ENCODE results near the gene FAM111B.

The FAM111B gene

GRCh38 chr11:59158206-59159068, 51.4 kb downstream of the FAM111B start:
- DNase-seq = peak; percentile 82

DNA sequence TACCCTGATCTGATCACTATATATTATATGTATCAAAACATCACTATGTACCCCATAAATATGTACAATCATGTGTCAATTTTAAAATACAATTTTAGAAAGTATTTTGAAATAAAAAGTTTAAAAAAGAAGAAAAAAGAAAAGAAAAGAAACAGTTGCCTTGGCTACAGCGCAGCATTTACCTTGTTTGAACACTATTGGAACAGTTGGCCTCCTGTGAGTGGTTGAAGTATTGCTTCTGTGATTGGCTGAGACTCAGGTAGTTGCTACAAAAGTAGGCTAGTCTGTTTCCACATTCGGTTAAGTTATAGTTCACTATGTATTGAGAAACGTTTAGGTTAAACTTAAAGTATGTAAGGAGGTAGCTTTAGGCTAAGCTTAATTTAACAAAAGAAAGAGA, 57.0 kb downstream of the FAM111B start:
- DNase-seq = no peak

DNA sequence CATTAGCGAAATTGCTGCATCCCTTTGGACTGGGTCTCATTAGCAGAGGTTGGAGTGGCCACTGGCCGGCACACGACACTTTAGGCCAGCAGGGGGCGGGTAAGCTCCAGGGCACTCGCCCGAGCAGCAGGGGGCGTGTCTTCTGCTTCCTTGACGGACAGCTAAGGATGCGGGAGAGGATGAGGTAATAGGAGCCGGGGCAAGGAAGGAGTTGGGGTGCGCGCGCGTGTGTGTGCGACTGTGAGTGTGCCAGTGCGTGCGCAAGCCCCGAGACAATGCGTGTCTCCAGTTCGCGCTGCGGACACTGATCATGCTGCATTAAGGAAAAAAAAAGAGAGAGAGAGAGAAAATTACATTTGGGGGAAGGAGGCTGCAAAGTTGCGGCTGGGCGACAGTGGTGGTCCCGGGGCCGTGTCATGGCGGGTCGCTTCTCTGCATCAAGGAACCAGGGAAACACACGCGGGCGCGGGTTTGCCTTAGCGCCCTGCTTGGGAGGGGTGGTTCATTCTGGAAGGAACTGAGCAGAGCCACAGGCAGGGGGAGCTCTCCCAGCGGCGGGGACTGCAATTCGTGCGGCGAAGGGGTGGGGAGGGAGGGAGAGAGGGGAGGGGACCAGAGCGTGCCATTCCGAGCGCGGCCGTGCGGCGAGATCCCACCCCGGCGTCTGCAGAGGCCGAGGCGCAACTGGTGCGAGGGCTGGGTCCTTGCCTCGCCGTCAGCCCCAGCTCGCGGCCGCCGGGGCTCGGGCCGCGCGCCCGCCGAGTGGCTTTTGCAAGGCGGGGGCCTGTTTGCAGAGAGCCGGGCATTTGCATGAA, 64.7 kb downstream of the FAM111B start, which contains the start of gene DTX4:
Gene DTX4 (plus strand): TSS at position 625 of the 815 bp plus-strand sequence. CDS start 464 bp downstream, outside the sequence.
- peak; percentile 96 for DNase-seq

GRCh38 chr11:59172345-59173079, 65.5 kb downstream of the FAM111B start:
- peak; percentile 72 for DNase-seq

- DNase-seq = no peak
These were observed 66.3 kb downstream of the FAM111B start for GRCh38 chr11:59173080-59173963.

DNA sequence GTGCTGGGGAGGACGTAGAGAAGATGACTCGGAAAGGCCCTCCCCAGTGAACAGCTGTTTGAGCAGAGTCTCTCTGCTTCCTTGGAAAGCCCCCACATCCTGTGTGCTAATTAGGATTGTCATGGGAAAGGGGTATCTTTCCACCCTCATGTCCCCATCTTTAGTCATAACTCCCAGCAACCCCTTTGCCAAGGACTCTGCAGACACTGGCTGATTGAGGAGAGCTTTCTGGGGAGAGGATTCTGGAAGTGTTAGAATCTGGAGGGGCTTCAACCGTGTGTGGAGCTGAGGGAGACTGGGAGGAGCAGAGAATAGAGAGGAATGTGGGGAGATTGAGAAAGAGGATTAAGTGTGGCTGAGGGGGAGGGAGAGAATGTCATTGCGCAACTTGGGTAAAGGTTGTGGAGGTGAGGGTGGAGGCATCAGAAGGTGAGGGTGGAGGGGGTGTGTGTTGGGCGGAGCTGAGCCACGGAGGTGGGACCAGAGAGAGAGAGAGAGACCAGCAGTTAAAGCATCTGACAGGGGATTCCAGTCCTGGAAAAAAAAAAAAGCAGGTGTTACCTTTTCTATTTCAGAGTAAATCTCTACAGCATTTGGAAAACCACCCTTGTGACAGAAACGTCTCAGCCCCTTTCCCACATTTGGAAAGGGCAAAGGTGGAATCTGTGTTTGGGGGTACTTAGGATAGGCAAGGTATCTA, 67.1 kb downstream of the FAM111B start:
- no peak for DNase-seq

GRCh38 chr11:59174664-59175033, 67.6 kb downstream of the FAM111B start:
- no peak for DNase-seq

DNA sequence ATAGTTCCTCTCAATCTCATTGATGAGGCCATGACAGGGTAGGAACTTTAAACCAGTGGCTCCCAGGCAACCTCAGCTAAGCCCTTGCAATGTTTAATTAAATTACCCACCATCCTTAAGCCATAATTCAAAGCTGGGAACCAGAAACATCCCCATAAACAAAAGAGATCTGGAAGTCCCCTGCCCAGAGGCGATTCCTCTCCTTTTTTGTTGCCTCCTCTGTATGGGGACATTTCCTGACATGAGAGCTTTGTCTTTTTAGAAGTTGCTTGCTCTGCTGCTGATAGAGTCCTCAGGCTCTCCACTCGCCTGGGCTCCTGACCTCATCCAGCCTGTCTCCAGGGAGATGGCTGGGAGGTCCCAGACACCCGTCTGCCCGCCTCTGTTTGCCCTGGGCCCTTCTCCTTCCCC, 68.1 kb downstream of the FAM111B start:
- no peak for DNase-seq

DNA sequence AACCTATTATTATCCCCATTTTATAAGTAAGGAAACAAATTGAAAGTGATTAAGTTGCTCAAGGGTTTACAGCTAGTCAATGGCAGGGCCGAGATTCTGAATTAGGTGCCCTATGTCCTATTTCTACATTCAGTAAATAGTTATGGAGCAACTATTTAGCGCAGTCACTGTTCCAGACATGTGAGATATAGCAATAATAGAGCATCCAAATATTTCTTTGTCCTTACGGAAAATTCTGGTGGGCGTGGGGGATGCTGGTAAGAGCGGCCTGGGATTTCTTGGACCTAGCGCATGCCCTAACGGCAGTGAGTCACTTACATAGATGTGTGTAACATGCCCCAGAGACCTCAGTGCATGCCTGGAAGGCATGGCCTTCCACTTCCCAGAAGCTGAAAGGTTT, 69.3 kb downstream of the FAM111B start:
- DNase-seq = no peak
